ENCODE measurements around the gene SYTL3. TPM values are rescaled to one million over a fixed set of nuclear protein-coding genes. Genes with fewer than 3 reads are reported as not detected.

Gene SYTL3
- total and polyA plus RNA-seq, 10 of the 15 experiments (the other 5 are each of a cell fraction or from before 2014, with no cell fraction given), result 3.3 to 12.1 (median 6.9) TPM

- TF ChIP-seq CUX1 (IDR thresholded peaks at IDR 0.05; ENCODE audit: insufficient replicate concordance, low read depth, low read length), result no peak
- TF ChIP-seq, protein P1, sequence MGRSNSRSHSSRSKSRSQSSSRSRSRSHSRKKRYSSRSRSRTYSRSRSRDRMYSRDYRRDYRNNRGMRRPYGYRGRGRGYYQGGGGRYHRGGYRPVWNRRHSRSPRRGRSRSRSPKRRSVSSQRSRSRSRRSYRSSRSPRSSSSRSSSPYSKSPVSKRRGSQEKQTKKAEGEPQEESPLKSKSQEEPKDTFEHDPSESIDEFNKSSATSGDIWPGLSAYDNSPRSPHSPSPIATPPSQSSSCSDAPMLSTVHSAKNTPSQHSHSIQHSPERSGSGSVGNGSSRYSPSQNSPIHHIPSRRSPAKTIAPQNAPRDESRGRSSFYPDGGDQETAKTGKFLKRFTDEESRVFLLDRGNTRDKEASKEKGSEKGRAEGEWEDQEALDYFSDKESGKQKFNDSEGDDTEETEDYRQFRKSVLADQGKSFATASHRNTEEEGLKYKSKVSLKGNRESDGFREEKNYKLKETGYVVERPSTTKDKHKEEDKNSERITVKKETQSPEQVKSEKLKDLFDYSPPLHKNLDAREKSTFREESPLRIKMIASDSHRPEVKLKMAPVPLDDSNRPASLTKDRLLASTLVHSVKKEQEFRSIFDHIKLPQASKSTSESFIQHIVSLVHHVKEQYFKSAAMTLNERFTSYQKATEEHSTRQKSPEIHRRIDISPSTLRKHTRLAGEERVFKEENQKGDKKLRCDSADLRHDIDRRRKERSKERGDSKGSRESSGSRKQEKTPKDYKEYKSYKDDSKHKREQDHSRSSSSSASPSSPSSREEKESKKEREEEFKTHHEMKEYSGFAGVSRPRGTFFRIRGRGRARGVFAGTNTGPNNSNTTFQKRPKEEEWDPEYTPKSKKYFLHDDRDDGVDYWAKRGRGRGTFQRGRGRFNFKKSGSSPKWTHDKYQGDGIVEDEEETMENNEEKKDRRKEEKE (IDR thresholded peaks at IDR 0.05), result no peak
- TF ChIP-seq IKZF2 (IDR thresholded peaks at IDR 0.05), result peak; percentile 99
- no peak for TF ChIP-seq NFYA (IDR thresholded peaks at IDR 0.05; ENCODE audit: borderline replicate concordance, low read depth, low read length)
- TF ChIP-seq, protein P2, sequence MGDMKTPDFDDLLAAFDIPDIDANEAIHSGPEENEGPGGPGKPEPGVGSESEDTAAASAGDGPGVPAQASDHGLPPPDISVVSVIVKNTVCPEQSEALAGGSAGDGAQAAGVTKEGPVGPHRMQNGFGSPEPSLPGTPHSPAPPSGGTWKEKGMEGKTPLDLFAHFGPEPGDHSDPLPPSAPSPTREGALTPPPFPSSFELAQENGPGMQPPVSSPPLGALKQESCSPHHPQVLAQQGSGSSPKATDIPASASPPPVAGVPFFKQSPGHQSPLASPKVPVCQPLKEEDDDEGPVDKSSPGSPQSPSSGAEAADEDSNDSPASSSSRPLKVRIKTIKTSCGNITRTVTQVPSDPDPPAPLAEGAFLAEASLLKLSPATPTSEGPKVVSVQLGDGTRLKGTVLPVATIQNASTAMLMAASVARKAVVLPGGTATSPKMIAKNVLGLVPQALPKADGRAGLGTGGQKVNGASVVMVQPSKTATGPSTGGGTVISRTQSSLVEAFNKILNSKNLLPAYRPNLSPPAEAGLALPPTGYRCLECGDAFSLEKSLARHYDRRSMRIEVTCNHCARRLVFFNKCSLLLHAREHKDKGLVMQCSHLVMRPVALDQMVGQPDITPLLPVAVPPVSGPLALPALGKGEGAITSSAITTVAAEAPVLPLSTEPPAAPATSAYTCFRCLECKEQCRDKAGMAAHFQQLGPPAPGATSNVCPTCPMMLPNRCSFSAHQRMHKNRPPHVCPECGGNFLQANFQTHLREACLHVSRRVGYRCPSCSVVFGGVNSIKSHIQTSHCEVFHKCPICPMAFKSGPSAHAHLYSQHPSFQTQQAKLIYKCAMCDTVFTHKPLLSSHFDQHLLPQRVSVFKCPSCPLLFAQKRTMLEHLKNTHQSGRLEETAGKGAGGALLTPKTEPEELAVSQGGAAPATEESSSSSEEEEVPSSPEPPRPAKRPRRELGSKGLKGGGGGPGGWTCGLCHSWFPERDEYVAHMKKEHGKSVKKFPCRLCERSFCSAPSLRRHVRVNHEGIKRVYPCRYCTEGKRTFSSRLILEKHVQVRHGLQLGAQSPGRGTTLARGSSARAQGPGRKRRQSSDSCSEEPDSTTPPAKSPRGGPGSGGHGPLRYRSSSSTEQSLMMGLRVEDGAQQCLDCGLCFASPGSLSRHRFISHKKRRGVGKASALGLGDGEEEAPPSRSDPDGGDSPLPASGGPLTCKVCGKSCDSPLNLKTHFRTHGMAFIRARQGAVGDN (IDR thresholded peaks at IDR 0.05), result no peak
- peak; percentile 91 for TF ChIP-seq JUND (IDR thresholded peaks at IDR 0.05; ENCODE audit: low read depth, low read length)
- 0 out of 2 replicates have a peak, but pooled peaks have one; percentile 13 for TF ChIP-seq NBN (IDR thresholded peaks at IDR 0.05)
- no peak for TF ChIP-seq CBX5 (IDR thresholded peaks at IDR 0.05; ENCODE audit: low read depth)
- TF ChIP-seq, protein P3, sequence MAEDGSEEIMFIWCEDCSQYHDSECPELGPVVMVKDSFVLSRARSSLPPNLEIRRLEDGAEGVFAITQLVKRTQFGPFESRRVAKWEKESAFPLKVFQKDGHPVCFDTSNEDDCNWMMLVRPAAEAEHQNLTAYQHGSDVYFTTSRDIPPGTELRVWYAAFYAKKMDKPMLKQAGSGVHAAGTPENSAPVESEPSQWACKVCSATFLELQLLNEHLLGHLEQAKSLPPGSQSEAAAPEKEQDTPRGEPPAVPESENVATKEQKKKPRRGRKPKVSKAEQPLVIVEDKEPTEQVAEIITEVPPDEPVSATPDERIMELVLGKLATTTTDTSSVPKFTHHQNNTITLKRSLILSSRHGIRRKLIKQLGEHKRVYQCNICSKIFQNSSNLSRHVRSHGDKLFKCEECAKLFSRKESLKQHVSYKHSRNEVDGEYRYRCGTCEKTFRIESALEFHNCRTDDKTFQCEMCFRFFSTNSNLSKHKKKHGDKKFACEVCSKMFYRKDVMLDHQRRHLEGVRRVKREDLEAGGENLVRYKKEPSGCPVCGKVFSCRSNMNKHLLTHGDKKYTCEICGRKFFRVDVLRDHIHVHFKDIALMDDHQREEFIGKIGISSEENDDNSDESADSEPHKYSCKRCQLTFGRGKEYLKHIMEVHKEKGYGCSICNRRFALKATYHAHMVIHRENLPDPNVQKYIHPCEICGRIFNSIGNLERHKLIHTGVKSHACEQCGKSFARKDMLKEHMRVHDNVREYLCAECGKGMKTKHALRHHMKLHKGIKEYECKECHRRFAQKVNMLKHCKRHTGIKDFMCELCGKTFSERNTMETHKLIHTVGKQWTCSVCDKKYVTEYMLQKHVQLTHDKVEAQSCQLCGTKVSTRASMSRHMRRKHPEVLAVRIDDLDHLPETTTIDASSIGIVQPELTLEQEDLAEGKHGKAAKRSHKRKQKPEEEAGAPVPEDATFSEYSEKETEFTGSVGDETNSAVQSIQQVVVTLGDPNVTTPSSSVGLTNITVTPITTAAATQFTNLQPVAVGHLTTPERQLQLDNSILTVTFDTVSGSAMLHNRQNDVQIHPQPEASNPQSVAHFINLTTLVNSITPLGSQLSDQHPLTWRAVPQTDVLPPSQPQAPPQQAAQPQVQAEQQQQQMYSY (CRISPR knock-in tag; IDR thresholded peaks at IDR 0.05), result no peak
- no peak for TF ChIP-seq SMAD5 (IDR thresholded peaks at IDR 0.05; ENCODE audit: low read depth)
- no peak for TF ChIP-seq TARDBP (IDR thresholded peaks at IDR 0.05; ENCODE audit: borderline replicate concordance)
- peak; percentile 90 for TF ChIP-seq MEF2B (IDR thresholded peaks at IDR 0.05; ENCODE audit: partially characterized antibody, poor library complexity, severe bottlenecking)
- no peak for TF ChIP-seq ZNF622 (IDR thresholded peaks at IDR 0.05)
- peak; percentile 31; the same call in 1 of the 2 replicates for TF ChIP-seq YY1 (IDR thresholded peaks at IDR 0.05; ENCODE audit: low read depth, low read length)
These were observed 1.1 kb upstream of the SYTL3 start (continued) for GRCh38 chr6:158648682-158649131.

All from GM12878 (cell line).